ENCODE data around the gene RPL39L. TPM values are rescaled to one million over a fixed set of nuclear protein-coding genes. Genes with fewer than 3 reads are reported as not detected.

Gene RPL39L
- total and polyA plus RNA-seq, 2 of the 13 experiments (the other 11 are each of a cell fraction or from before 2014, with no cell fraction given) = not detected

GRCh38 chr3:187104933-187105332, 34.4 kb downstream of the RPL39L start (continued):
- TF ChIP-seq AHDC1 (CRISPR knock-in tag; IDR thresholded peaks at IDR 0.05; ENCODE audit: borderline replicate concordance) (no peak), DZIP1 (CRISPR knock-in tag; IDR thresholded peaks at IDR 0.05) (no peak), MXI1 (IDR thresholded peaks at IDR 0.05; ENCODE audit: borderline replicate concordance, low read depth, low read length) (no peak), SNAPC2 (CRISPR knock-in tag; IDR thresholded peaks at IDR 0.05) (no peak), CERS6 (CRISPR knock-in tag; IDR thresholded peaks at IDR 0.05) (no peak), KLF13 (CRISPR knock-in tag; IDR thresholded peaks at IDR 0.05) (no peak)

Data from HepG2 (cell line).